ENCODE data around the gene VPS37C.
"Not testable (repeated sequence)": the region's sequence is repeated elsewhere in the genome, so short reads cannot be mapped to it uniquely, and the experiment has no call there.

The VPS37C gene

DNA sequence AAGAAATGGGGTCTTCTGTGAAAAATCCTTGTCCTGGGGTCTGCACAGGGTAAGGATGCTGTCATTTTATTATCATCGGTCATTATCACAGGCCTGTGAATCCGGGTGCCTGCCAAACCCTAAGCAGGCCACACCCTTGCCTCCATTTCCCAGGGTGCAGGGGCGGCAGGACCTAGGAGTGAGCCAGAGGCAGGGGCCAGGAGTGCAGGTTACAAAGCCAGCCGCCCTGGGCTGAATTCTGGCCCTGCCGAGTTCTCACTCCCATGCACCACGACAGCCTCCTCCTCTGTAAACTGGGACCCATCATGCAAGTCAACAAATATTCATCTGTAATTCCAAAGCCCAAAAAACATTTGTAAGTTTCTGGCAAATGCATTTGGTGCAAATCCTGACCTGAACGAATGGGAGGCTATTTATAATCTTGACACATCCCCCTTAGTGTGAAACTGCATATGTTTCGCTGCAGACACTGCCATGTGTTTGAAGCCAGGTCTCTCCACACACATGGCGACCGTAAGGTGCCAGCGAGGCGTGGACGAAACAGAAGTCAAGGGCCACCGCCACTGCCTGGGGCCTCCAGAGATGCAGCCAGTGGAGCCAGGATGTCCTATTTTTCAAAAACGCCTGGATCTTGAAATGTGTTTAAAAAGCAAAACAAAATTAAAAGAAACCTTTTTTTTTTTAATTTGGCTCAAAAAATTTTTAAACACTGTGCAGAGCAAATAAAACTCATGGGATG is 52.2 kb downstream of the VPS37C start:
- no peak overlapping the region for H3K27ac ChIP-seq (ENCODE audit: low read length)
- H3K4me1 ChIP-seq (ENCODE audit: control insufficient read depth, insufficient read depth, low read length) = no peaks in the 10 kb centered on the region
- no peak overlapping the region for H3K4me3 ChIP-seq (ENCODE audit: low read length in 2 of 2)
- no peaks in the 10 kb centered on the region for H3K27me3 ChIP-seq (ENCODE audit: control insufficient read depth in 1 of 2, insufficient read depth in 2 of 2, low read length in 2 of 2)
- no peaks in the 10 kb centered on the region for H3K36me3 ChIP-seq (ENCODE audit: control insufficient read depth in 2 of 2, insufficient read depth in 2 of 2, low read length in 2 of 2)
- no peaks in the 10 kb centered on the region for H3K9me3 ChIP-seq (ENCODE audit: control insufficient read depth in 2 of 2, low read length in 2 of 2)
- H3K9ac ChIP-seq (ENCODE audit: low read length in 2 of 2) = no peak overlapping the region

DNA sequence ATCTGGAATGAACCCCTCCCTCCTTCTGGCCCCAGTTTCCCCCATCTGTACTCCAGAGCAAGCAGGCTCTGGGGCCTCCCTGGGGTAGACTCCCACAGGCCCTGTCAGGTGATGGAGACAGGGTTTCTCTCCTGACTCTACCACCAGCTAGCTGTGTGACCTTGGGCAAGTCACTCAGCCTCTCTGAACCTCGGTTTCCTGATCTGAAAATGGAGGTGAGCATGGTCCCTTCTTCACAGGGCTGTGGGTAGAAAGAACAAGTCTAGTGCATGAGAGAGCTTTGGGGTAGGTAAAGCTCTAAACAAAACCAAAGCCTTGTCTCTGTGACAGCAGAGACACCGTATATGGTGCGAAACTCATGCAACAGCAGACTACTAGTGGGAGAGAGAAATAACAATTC is 53.3 kb downstream of the VPS37C start:
- H3K9ac ChIP-seq (ENCODE audit: low read length in 2 of 2) = no peak overlapping the region
- no peaks in the 10 kb centered on the region for H3K9me3 ChIP-seq (ENCODE audit: control insufficient read depth in 2 of 2, low read length in 2 of 2)
- H3K4me3 ChIP-seq (ENCODE audit: low read length in 2 of 2) = no peak overlapping the region
- H3K27ac ChIP-seq (ENCODE audit: low read length) = no peak overlapping the region
- no peaks in the 10 kb centered on the region for H3K36me3 ChIP-seq (ENCODE audit: control insufficient read depth in 2 of 2, insufficient read depth in 2 of 2, low read length in 2 of 2)
- H3K4me1 ChIP-seq (ENCODE audit: control insufficient read depth, insufficient read depth, low read length) = no peaks in the 10 kb centered on the region
- no peaks in the 10 kb centered on the region for H3K27me3 ChIP-seq (ENCODE audit: control insufficient read depth in 1 of 2, insufficient read depth in 2 of 2, low read length in 2 of 2)

DNA sequence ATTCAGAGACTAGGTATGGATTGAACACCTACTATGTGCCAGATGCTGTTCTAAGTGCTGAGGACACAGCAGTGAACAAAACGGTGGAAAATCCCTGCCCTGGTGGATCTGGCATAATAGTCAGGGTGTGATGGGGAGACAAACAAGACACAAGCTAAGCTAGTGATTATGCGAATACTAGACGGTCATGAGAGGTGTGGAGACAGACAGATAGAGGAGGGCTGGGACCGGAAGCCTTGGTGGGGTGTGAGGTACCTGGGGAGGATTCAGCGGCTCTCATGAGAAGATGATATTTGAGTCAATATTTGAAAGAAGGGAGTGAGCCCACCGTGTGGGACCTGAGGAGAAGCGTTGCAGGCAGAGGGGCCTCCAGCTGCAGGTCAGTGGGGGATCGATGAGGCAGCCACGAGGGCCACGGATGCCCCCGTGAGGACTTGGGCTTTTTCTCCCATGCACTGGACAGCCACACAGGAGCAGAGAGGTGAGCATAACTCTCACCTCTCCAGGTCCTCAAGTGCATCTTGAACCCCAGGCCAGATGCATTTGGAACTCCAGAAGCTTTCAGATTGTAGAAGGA is 54.2 kb downstream of the VPS37C start:
- Histone ChIP-seq H3K9ac (ENCODE audit: low read length in 2 of 2) (no peak overlapping the region), H3K4me3 (ENCODE audit: low read length in 2 of 2) (no peak overlapping the region), H3K9me3 (ENCODE audit: control insufficient read depth in 2 of 2, low read length in 2 of 2) (no peaks in the 10 kb centered on the region), H3K27me3 (ENCODE audit: control insufficient read depth in 1 of 2, insufficient read depth in 2 of 2, low read length in 2 of 2) (no peaks in the 10 kb centered on the region), H3K27ac (ENCODE audit: low read length) (no peak overlapping the region), H3K36me3 (ENCODE audit: control insufficient read depth in 2 of 2, insufficient read depth in 2 of 2, low read length in 2 of 2) (no peaks in the 10 kb centered on the region), H3K4me1 (ENCODE audit: control insufficient read depth, insufficient read depth, low read length) (no peaks in the 10 kb centered on the region)

DNA sequence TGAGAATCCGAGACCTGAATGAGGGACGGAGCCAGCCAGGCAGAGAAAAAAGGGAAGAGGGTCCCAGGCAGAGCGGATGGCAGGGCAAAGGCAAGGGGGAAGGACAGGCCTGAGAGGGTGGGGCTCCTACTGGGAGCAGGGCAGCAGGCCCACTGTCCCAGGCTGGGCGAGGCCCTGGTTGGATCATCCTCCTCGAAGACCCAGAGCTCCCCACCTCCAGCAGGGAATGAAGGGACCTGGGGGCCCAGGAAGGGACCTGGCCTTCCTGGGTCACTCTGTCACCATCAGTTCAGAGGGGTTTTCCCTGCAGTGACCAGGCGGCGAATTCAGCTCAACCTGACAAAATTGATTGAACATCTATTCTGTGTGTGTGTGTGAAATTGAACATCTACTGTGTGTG is 54.9 kb downstream of the VPS37C start:
- H3K27ac ChIP-seq (ENCODE audit: low read length) = no peak overlapping the region
- no peaks in the 10 kb centered on the region for H3K4me1 ChIP-seq (ENCODE audit: control insufficient read depth, insufficient read depth, low read length)
- no peak overlapping the region for H3K9ac ChIP-seq (ENCODE audit: low read length in 2 of 2)
- H3K4me3 ChIP-seq (ENCODE audit: low read length in 2 of 2) = no peak overlapping the region
- H3K36me3 ChIP-seq (ENCODE audit: control insufficient read depth in 2 of 2, insufficient read depth in 2 of 2, low read length in 2 of 2) = no peaks in the 10 kb centered on the region
- H3K9me3 ChIP-seq (ENCODE audit: control insufficient read depth in 2 of 2, low read length in 2 of 2) = no peaks in the 10 kb centered on the region
- H3K27me3 ChIP-seq (ENCODE audit: control insufficient read depth in 1 of 2, insufficient read depth in 2 of 2, low read length in 2 of 2) = no peaks in the 10 kb centered on the region

DNA sequence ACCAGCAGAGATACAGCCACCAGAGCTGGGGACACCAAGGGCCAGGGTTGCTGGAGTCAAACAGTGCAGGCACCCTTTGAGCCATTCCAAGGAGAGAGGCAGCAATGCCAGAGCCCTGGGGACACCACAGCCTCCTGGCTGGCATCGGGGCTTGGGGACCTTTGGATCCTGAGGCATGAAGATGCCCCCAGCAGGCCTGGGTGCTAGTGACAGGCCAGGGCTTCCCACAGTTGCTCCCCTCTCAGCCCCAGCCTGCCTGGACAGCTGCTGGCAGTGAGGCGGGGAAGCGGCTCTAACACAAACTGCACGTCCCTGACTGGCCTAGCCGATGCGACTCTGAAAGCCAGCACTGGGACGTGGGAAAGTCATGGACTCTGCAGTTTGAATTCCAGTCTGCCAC is 56.3 kb downstream of the VPS37C start:
- no peaks in the 10 kb centered on the region for H3K9me3 ChIP-seq (ENCODE audit: control insufficient read depth in 2 of 2, low read length in 2 of 2)
- no peak overlapping the region for H3K4me3 ChIP-seq (ENCODE audit: low read length in 2 of 2)
- no peaks in the 10 kb centered on the region for H3K36me3 ChIP-seq (ENCODE audit: control insufficient read depth in 2 of 2, insufficient read depth in 2 of 2, low read length in 2 of 2)
- H3K27me3 ChIP-seq (ENCODE audit: control insufficient read depth in 1 of 2, insufficient read depth in 2 of 2, low read length in 2 of 2) = no peaks in the 10 kb centered on the region
- no peak overlapping the region for H3K27ac ChIP-seq (ENCODE audit: low read length)
- H3K4me1 ChIP-seq (ENCODE audit: control insufficient read depth, insufficient read depth, low read length) = no peaks in the 10 kb centered on the region
- H3K9ac ChIP-seq (ENCODE audit: low read length in 2 of 2) = no peak overlapping the region

DNA sequence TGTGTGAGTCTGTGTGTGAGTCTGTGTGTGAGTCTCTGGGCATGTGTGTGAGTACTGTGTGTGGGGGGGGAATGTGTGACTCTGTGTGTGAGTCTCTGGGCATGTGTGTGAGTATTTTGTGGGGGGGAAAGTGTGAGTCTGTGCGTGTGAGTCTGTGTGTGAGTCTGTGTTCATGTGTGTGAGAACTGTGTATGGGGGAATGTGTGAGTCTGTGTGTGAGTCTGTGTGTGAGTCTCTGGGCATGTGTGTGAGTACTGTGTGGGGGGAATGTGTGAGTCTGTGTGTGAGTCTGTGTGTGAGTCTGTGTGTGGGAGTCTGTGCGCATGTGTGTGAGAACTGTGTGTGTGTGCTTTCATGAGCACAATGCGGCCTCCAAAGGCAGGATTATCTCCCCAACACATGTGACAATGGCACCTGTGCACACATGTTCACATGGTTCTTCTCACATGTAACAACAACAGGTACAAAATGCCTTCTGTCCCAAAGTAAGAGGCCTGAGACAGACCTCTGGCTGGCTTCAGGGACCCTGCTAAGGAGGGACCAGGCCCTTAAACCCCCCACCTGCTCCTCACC is 57.3 kb downstream of the VPS37C start:
- Histone ChIP-seq H3K4me1 (ENCODE audit: control insufficient read depth, insufficient read depth, low read length) (no peaks in the 10 kb centered on the region), H3K4me3 (ENCODE audit: low read length in 2 of 2) (no peak overlapping the region), H3K9ac (ENCODE audit: low read length in 2 of 2) (no peak overlapping the region), H3K36me3 (ENCODE audit: control insufficient read depth in 2 of 2, insufficient read depth in 2 of 2, low read length in 2 of 2) (no peaks in the 10 kb centered on the region), H3K27ac (ENCODE audit: low read length) (no peak overlapping the region), H3K27me3 (ENCODE audit: control insufficient read depth in 1 of 2, insufficient read depth in 2 of 2, low read length in 2 of 2) (no peaks in the 10 kb centered on the region), H3K9me3 (ENCODE audit: control insufficient read depth in 2 of 2, low read length in 2 of 2) (no peaks in the 10 kb centered on the region)

DNA sequence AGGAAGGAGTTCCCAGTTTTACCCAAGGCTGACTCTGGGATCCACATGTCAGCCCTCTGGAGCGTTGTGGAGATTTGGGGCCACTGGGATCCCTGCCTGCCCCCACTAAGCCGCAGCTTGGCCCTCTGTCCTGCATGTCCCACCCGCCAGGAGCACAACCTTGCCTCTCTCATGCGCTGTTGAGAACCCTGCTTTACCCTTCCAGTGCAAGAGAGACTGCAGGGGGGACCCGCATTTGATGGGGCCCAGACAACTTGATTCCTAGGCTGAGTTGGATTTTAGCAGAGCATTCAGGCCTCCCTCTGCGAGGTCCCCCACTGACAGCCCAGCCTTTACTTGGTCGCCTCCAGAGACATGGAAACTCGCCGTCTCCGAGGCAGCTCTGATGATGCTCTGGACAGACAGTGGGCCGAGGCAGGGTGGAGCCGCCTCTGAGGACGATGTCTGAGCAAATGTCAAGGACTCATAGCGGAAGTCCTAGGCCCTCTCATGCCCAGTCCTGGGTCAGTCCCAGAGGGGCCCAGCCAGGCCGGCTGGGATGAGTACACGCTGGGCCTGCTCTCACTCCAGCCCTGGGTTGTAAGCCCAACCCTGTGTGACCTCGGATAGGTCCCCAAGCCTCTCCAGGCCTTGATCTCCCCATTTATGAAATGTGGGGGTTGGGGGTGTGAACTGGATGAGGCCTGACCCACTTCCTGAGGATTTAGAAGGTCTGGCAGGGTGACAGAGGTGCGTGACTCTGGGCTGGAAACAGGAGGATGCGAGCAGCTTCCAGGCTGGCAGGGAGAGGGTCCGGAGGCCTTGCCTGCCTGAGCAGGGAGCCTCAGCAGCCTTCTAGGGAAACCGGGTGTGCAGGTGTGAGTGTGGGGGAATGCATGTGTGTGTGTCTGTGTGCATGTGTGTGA is 58.3 kb downstream of the VPS37C start:
- H3K27ac ChIP-seq (ENCODE audit: low read length) = no peak overlapping the region
- no peak overlapping the region for H3K4me3 ChIP-seq (ENCODE audit: low read length in 2 of 2)

DNA sequence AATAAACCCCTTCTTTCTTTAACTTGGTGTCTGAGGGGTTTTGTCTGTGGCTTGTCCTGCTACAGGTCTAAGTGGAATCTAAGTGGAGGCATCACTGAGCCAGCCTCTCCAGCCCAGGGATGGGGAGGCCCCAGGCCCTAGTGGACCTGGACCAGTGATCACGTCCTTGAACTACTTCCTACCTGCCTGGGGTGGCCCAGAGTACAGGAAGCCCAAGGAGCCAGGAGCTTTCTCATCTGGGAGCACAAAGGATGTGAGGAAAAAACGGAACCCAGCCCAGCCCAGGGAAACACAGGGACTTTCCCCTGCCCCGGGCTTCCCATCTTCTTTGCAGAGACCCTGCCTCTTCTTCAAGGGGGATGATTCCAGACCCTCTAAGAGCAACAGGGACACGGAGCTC is 62.4 kb downstream of the VPS37C start:
- Histone ChIP-seq H3K4me1 (ENCODE audit: control insufficient read depth, insufficient read depth, low read length) (no peaks in the 10 kb centered on the region), H3K4me3 (ENCODE audit: low read length in 2 of 2) (no peak overlapping the region), H3K9ac (ENCODE audit: low read length in 2 of 2) (no peak overlapping the region), H3K36me3 (ENCODE audit: control insufficient read depth in 2 of 2, insufficient read depth in 2 of 2, low read length in 2 of 2) (no peaks in the 10 kb centered on the region), H3K27me3 (ENCODE audit: control insufficient read depth in 1 of 2, insufficient read depth in 2 of 2, low read length in 2 of 2) (no peaks in the 10 kb centered on the region), H3K27ac (ENCODE audit: low read length) (no peak overlapping the region), H3K9me3 (ENCODE audit: control insufficient read depth in 2 of 2, low read length in 2 of 2) (no peaks in the 10 kb centered on the region)

More for the DNA sequence above, 58.3 kb downstream of the VPS37C start:
- Histone ChIP-seq H3K36me3 (ENCODE audit: control insufficient read depth in 2 of 2, insufficient read depth in 2 of 2, low read length in 2 of 2) (no peaks in the 10 kb centered on the region), H3K4me1 (ENCODE audit: control insufficient read depth, insufficient read depth, low read length) (no peaks in the 10 kb centered on the region), H3K27me3 (ENCODE audit: control insufficient read depth in 1 of 2, insufficient read depth in 2 of 2, low read length in 2 of 2) (no peaks in the 10 kb centered on the region), H3K9me3 (ENCODE audit: control insufficient read depth in 2 of 2, low read length in 2 of 2) (no peaks in the 10 kb centered on the region), H3K9ac (ENCODE audit: low read length in 2 of 2) (no peak overlapping the region)

DNA sequence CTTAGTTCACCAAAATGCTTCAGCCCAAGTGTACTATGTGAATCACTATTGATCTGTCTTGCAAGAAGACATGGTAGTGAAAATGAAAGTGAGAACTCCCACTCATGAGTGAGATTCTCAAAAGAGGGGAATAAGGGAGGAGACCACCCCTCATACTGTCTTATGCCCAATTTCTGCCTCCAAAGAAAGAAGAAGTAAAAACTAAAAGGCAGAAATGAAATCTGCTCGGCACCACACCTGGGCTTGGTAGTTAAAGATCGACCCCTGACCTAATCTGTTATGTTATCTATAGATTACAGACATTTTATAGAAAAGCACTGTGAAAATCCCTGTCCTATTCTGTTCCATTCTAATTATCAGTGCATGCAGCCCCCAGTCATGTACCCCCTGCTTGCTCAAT is 63.0 kb downstream of the VPS37C start:
- H3K9ac ChIP-seq (ENCODE audit: low read length in 2 of 2); H3K4me1 ChIP-seq (ENCODE audit: control insufficient read depth, insufficient read depth, low read length); H3K27ac ChIP-seq (ENCODE audit: low read length); H3K9me3 ChIP-seq (ENCODE audit: control insufficient read depth in 2 of 2, low read length in 2 of 2); H3K4me3 ChIP-seq (ENCODE audit: low read length in 2 of 2); H3K27me3 ChIP-seq (ENCODE audit: control insufficient read depth in 1 of 2, insufficient read depth in 2 of 2, low read length in 2 of 2); H3K36me3 ChIP-seq (ENCODE audit: control insufficient read depth in 2 of 2, insufficient read depth in 2 of 2, low read length in 2 of 2): not testable (repeated sequence)

DNA sequence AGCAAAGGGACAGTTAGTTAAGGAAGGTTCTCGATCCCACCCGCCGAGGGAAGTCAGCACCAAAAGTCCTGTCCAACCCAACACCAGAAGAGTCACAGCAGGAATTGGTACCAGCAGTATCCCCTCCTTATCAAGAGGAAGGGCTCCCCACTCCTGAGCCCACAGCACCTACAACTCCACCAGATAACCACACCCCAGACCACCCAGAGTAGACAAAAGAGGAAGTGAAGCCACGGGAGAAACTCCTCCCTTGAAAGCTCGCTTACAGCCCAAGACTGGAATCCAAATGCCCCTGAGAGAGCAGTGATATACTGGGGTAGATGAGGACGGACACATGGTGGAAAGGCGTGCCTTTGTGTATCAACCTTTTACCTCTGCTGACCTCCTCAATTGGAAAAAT is 66.2 kb downstream of the VPS37C start:
- H3K27ac ChIP-seq (ENCODE audit: low read length) = no peak overlapping the region
- H3K36me3 ChIP-seq (ENCODE audit: control insufficient read depth in 2 of 2, insufficient read depth in 2 of 2, low read length in 2 of 2) = no peaks in the 10 kb centered on the region
- H3K4me3 ChIP-seq (ENCODE audit: low read length in 2 of 2) = no peak overlapping the region
- no peaks in the 10 kb centered on the region for H3K9me3 ChIP-seq (ENCODE audit: control insufficient read depth in 2 of 2, low read length in 2 of 2)
- no peaks in the 10 kb centered on the region for H3K4me1 ChIP-seq (ENCODE audit: control insufficient read depth, insufficient read depth, low read length)
- H3K27me3 ChIP-seq (ENCODE audit: control insufficient read depth in 1 of 2, insufficient read depth in 2 of 2, low read length in 2 of 2) = no peaks in the 10 kb centered on the region
- H3K9ac ChIP-seq (ENCODE audit: low read length in 2 of 2) = no peak overlapping the region

Data from stomach smooth muscle (tissue), 2 donors.